HG03196 (cell line): ENCODE results near the gene NTM.

Experiments used
- ATAC-seq: cut with Tn5 transposase; IDR thresholded peaks from one replicate; pipeline ENCODE4 v1.9.1; 2021; ENCODE audit not compliant: unreplicated experiment

The NTM gene

GRCh38 chr11:131977231-131977630, 606.8 kb downstream of the NTM start:
- no peak for ATAC-seq

- ATAC-seq, result no peak
Measured at GRCh38 chr11:131977854-131978253, 607.4 kb downstream of the NTM start.

GRCh38 chr11:131978351-131978750, 607.9 kb downstream of the NTM start:
- no peak for ATAC-seq

GRCh38 chr11:131979364-131979763, 608.9 kb downstream of the NTM start:
- ATAC-seq, result no peak

GRCh38 chr11:131980199-131980598, 609.8 kb downstream of the NTM start:
- ATAC-seq, result no peak

GRCh38 chr11:131980888-131981668, 610.7 kb downstream of the NTM start:
- ATAC-seq, result no peak

- no peak for ATAC-seq
Measured at GRCh38 chr11:131982154-131982553, 611.7 kb downstream of the NTM start.

- no peak for ATAC-seq
Measured at GRCh38 chr11:131985846-131986301, 615.5 kb downstream of the NTM start.

GRCh38 chr11:131987703-131988102, 617.3 kb downstream of the NTM start:
- ATAC-seq, result no peak

- ATAC-seq, result no peak
Measured at GRCh38 chr11:131991606-131992005, 621.2 kb downstream of the NTM start.

- no peak for ATAC-seq
Measured at GRCh38 chr11:131993246-131993645, 622.8 kb downstream of the NTM start.

- no peak for ATAC-seq
Measured at GRCh38 chr11:131998020-131998419, 627.6 kb downstream of the NTM start.

GRCh38 chr11:131999084-131999483, 628.7 kb downstream of the NTM start:
- no peak for ATAC-seq

- ATAC-seq, result no peak
Measured at GRCh38 chr11:131999955-132000354, 629.5 kb downstream of the NTM start.

GRCh38 chr11:132005887-132006286, 635.5 kb downstream of the NTM start:
- no peak for ATAC-seq

GRCh38 chr11:132006884-132007580, 636.6 kb downstream of the NTM start:
- ATAC-seq, result no peak

- no peak for ATAC-seq
Measured at GRCh38 chr11:132008226-132008625, 637.8 kb downstream of the NTM start.

- ATAC-seq, result no peak
Measured at GRCh38 chr11:132008872-132009271, 638.5 kb downstream of the NTM start.

- ATAC-seq, result no peak
Measured at GRCh38 chr11:132020001-132020400, 649.6 kb downstream of the NTM start.

GRCh38 chr11:132022285-132022684, 651.9 kb downstream of the NTM start:
- ATAC-seq, result no peak

GRCh38 chr11:132022733-132023478, 652.5 kb downstream of the NTM start:
- ATAC-seq, result no peak
